HG03565 (cell line): ENCODE measurements around the gene ST3GAL6.

Experiments used
- ATAC-seq: cut with Tn5 transposase; IDR thresholded peaks from one replicate; pipeline ENCODE4 v1.9.1; 2021; ENCODE audit warnings: mild to moderate bottlenecking, moderate library complexity; ENCODE audit not compliant: unreplicated experiment

The ST3GAL6 gene

GRCh38 chr3:98772022-98772421 lies 8.9 kb downstream of the ST3GAL6 start:
- no peak for ATAC-seq

DNA sequence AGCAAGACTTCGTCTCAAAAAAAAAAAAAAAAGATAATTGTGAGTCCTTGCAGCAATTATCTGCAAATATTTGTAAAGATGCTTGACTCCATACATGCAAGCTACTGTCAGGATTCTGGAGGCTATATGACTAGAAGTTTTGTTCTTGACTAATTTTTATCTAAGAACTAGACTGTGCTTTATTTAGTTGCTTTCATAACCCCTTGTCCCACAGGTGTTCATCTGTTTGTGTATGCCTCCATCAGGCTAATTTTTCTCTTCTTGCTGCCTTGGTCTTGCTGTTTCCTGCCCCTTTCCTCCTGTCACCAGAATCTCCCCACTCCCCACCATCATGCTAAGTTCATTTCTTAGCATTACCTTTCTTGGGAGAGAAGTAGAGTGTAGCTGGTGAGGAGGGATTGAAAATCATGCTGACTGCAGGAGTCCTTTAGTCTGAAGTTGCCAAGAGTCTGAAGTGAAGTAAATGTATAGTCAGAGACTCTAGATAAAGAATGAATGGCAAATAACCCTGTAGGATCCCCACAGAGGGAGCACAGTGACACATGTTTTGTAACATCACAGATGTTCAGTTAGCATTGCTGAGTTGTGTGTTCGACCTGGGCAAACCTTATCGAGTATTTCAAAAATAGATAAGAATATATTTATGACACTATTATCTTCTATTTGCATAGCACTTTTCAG lies 12.5 kb downstream of the ST3GAL6 start:
- no peak for ATAC-seq

GRCh38 chr3:98776140-98776493 lies 13.0 kb downstream of the ST3GAL6 start:
- ATAC-seq = no peak

- ATAC-seq = no peak
Observed at GRCh38 chr3:98777286-98777685, 14.1 kb downstream of the ST3GAL6 start.

- ATAC-seq = no peak
Observed at GRCh38 chr3:98777801-98778220, 14.7 kb downstream of the ST3GAL6 start.

GRCh38 chr3:98778383-98778782 lies 15.2 kb downstream of the ST3GAL6 start:
- no peak for ATAC-seq

DNA sequence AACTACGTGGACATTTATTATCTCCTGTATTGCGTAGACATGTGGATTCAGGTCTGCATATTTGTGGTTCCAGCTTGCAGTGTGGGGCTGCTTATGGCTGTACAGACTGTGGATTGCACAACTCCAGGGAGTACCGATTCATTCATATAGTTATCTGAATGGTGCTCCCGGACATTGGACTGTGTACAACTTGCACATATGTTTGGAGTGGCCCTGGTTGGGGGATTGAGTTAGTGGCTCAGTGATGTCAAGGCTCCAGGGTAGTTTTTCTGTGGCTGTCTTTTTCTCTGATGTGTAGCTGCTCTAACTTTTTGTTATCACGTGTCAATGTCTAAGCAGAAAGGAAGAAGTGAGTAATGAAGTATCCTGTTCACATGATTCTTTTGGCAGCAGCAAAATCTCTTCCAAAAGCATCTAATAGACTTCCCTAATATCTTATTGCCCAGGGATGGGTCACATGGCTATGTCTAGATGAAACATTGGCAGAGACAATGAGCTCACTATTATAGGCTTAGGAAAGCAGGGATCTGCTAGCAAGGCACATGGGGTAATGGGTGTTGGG lies 15.8 kb downstream of the ST3GAL6 start:
- no peak for ATAC-seq

GRCh38 chr3:98779541-98780335 lies 16.6 kb downstream of the ST3GAL6 start:
- no peak for ATAC-seq

GRCh38 chr3:98780343-98780742 lies 17.2 kb downstream of the ST3GAL6 start:
- ATAC-seq = no peak

GRCh38 chr3:98782824-98783500 lies 19.8 kb downstream of the ST3GAL6 start:
- no peak for ATAC-seq

- no peak for ATAC-seq
Observed at GRCh38 chr3:98784042-98784441, 20.9 kb downstream of the ST3GAL6 start.

DNA sequence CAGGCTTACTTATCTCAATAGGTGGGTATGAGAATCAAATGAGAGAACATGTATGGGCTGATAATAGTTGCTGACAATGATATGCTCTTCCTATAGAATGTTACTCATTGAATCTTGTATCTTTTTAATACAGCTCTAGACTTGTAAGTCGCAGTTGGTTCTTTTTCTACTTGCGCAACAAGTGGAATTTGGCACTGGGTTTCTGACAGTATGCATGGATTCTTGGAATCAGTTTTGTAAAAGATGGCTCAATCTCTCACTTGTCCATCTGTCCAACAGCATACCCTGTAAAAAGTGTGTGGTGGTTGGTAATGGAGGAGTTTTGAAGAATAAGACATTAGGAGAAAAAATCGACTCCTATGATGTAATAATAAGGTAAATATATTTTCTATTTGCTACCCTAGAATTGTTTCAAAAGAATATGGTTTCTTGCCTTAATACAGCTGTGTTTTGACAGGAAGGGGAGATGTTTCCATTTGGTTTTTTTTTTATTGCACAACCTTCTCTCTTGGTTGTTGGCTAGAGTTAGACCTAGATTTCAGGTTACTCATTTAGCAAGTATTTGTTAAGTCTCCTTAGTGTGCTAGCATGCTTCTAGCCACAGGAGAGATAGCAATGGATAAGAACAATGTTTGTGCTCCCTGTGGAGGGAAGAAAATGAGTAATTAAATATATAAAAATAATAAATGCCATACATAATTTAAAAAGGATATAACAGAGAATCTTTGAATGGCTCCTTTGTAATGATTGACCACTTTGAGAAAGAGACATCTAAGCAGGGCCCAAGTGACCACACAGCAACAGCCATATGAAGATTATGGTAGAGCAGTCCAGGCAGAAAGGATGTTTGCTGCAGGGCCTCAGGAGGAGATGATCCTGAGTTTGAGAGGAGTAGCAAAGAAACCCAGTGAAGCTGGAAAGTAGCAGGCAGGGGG lies 21.8 kb downstream of the ST3GAL6 start:
- ATAC-seq = no peak

DNA sequence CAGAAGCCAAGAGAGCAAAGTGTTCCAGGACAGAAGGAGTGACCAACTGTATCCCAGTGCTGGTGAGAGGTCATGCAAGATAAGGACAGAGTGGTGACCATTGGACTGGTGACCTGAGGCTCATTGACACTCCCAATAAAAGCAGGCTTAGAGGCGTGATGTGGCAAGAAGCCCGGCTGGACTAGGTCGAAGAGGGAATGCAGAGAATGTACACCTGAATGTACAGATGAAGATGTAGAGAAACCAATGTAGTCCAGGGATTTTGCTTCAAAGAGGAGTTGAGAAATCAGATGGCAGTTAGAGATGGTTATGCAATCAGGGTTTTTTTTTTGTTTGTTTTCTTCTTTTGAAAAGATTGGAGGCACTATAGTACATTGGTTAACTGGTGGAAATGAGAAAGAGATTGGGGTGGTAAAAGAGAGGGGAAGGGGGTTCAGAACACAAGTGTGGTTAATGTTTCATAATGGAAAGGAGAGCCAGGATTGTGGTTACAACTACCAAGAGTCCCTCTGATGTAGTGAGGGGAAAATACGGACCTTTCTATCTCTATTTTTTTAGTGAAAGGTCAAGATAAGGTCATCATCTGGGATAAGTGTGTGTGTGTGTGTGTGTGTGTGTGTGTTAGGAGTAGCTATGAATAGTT lies 23.3 kb downstream of the ST3GAL6 start:
- ATAC-seq = no peak

- no peak for ATAC-seq
Observed at GRCh38 chr3:98787181-98787580, 24.0 kb downstream of the ST3GAL6 start.

GRCh38 chr3:98788651-98789050 lies 25.5 kb downstream of the ST3GAL6 start:
- ATAC-seq = no peak

DNA sequence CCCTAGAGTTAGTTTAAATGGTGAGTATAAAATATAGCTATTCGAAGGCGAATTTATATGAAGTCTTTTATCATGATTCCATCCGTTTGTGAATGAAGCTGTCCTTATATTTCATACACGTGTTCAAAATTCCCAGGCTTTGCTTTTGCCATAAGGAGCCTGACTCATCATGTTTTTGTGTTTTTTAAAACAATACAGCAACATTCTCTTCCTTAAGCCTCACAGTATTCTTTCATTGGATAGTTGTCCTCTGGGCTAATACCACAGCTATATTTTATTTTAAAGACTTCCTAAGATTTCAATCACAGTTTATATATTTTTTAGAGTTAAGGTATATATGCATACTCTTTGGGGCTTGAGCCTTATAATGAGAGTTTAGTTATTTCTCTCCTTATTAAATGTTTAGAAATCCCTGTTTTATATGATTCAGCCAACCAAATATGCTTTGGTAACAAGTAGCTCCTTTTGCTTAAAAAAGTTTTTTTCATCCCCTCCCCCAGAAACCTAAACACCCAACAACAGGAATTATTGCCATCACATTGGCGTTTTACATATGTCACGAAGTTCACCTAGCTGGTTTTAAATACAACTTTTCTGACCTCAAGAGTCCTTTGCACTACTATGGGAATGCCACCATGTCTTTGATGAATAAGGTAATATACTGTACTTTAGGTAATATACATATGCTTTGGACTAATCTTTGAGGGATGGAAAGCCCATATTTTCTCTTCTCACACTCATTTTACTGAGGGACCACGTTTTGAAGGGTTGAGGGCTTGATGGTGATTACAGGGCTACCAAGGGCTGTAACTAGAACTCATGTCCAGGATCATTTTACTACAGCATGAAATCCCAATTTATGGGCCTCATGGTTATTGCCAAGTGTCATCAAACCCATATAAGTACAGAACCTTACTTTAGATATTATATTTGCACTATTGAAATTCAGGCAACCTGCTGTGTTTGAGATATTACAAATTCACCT lies 28.5 kb downstream of the ST3GAL6 start:
- no peak for ATAC-seq

DNA sequence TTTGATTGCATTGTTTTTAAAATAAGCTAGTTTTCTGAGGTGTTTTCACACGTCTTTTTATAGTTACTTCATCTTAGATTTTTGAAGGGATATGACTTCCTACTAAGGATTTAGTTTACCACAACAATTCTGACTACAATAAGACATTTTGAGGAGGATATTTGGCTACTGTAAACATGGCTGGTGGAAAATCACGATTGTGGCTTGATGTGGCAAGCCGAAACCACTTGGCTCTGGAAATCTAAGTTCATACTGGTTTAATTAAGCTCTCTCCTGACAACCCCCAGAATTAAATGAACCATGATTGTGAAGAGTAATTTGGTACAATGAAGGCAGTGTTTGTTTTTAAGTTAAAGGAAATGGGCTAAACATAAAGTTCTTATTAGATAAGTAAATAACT lies 30.8 kb downstream of the ST3GAL6 start:
- ATAC-seq = no peak

DNA sequence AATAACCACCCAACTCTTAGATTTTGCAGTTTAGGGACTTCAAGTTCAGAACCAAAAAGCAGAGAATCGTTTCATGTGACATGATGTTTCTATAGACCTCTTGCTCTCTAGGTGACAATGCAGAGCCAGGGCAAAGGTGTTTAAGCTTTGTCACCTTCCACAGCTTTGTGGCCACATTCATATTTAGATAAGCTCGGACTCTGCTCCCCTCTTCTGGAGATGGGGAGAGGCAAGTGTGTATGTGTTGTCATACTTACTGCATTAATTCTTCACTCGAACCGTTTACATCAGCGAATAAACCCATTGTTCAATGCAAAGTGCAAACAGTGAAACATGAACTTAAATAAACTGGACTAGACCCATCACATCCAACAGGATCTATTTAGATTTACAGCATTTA lies 33.2 kb downstream of the ST3GAL6 start:
- no peak for ATAC-seq

- ATAC-seq = no peak
Observed at GRCh38 chr3:98797905-98798304, 34.8 kb downstream of the ST3GAL6 start.
